HG02852 (cell line): Measurements from ENCODE around the gene TTC6.

Source experiments
- ATAC-seq: cut with Tn5 transposase; IDR thresholded peaks from one replicate; pipeline ENCODE4 v1.9.1; 2021; ENCODE audit warnings: mild to moderate bottlenecking, moderate library complexity; ENCODE audit not compliant: unreplicated experiment

The TTC6 gene

GRCh38 chr14:37595809-37596621, 586 bp downstream of the TTC6 start:
- ATAC-seq: no peak

DNA sequence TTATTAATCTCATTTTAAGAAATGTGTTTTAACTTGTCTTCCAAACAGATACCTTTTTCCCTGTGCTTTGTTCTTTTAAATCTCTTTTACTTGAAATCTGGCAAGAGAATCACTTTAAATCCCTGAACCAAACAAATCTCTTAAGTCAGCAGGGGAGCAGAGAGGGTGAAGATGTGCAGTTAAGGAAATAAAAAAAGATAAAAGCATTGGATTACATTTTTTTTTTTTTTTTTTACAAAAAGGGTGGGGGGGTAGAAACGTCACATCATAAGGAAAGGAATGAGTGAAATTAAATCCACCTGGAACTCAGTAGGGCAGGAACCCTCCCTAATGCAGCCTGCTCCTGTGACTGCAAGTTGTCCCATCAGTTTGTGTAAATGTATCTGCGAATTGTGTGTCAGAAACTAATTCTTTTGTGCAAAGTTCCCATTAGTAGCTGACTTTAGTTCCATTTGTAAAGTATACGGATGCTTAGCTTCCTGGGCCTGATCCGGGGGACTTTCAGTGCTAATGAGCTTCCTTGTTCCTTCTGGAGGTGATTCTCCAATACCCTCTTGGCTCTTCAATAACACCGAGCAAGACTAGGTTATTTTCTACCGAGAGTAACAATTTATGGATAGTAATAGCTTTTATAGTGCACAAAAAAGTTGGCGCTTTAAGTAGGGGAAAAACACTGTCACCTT, 1.5 kb downstream of the TTC6 start:
- ATAC-seq: no peak

GRCh38 chr14:37597538-37597913, 2.1 kb downstream of the TTC6 start:
- no peak for ATAC-seq

DNA sequence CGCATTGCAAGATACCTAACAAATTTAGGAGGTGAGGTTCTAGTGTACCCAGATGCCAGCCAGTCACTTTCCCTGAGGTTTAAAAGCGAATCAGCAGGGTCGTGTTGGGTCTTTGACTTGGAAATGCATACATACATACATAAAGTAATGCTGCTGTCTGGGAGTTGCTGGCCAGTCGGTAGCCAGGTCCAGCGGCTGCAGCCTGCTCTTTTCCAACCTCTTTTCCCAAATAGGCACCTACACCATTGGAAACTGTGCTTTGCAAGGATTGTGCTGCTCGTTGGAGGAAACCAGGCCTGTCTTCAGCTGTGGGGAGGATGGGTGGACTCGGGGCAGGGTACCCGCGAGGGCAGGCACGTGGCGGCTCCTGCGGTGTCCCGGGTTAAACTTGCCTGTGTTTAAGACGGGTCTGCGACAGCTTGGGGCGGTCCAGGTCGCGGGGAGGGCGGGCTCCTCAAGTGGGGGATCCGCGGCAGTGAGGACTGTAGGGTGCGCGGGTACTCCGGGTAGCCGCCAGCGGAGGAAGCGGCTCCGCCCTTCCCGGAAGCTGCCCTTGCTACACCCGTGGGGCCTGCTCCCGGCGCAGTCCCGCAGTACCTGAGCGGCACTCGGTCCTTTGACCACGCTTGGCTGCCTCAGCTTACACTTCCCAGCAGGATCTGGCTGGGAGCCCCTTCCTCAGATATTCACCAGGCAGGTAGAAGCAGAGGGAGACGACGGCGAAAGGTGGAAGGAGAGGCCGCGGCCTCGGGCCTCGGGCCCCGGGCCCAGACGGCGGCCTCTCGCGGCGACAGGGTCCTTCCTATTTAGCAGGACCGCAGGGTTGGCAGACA, 2.7 kb downstream of the TTC6 start:
- no peak for ATAC-seq

GRCh38 chr14:37598747-37599506, 3.5 kb downstream of the TTC6 start:
- no peak for ATAC-seq

- ATAC-seq: no peak
Measured at GRCh38 chr14:37599507-37600368, 4.3 kb downstream of the TTC6 start.

DNA sequence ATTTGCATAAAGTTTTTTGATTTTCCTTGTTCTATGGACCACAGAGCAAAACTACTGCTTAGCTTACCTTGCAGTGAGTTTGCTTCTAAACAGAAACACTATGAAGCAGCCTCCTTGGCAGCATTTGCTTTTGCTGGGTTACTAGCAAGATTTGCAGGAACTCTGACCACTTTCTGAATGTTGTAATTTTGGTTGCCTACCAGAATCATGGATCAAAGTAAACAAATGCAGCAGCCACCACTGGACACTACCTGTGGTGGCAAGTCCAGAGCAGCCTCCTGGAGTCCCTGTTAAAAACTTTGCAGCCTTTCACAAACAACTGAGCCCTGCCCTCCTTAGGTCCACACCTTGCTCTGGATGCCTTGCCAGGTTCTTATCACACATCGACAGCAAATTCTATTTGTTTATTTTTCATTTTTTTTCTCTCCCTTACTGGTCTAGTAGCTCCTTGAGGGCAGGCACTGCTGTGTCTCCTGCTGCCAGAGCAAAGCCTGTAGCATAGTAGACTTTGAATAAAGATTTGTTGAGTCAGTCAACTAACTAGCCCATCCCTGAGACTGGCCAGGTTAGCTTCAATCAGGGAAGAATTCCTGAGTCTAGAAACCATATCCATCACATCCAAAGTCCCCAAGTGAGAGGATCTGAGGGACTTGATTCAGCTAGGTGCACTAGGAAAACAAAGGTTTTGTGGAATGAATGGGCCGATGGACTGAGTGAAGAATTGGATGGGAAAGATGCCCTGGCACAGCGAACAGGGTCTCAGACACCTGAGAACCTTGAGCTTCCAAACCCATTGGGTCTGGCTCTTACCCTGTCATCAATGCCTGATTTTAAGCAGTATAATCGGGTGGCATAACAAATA, 5.7 kb downstream of the TTC6 start:
- no peak for ATAC-seq

- ATAC-seq: no peak
Measured at GRCh38 chr14:37601865-37602264, 6.4 kb downstream of the TTC6 start.

DNA sequence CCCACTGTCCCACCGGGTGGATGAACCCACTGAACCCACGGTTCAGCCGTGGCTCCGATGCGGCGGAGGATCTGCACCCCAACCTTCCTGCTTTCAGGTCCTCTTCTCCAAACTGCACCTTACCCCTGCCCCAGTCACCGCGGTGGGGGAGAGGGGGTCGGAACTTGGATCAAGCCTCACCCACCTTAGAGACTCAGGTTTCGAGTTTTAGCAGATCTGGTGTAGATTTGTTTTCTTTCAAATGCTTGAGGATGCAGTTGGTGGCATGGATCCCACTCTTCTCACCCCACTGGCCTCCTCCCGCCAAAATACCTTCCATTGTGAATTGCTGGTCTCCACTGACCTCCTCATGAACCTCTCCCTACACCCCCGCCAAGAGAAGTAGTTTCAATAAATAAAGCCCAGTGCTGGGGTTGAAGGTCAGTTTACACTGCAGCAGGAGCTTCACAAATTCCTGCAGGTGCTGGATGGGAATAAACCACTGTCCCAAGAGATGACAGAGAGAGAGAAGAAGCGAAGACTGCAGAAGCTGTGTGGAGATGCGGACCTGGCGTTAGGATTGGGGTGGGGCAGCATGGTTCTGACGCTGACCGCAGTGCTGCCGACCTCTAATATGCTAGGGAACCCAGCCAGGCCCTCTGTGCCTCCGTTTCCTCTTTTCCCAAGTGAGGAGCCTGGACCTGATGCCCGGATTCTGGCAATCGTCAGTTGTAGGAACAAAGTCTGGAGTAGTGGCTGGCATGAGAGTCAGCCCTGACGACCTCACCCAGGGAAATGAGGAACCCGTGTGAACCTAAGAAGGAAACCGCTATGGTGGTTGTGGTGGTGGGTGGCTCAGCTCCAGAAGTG, 7.4 kb downstream of the TTC6 start:
- ATAC-seq: no peak

DNA sequence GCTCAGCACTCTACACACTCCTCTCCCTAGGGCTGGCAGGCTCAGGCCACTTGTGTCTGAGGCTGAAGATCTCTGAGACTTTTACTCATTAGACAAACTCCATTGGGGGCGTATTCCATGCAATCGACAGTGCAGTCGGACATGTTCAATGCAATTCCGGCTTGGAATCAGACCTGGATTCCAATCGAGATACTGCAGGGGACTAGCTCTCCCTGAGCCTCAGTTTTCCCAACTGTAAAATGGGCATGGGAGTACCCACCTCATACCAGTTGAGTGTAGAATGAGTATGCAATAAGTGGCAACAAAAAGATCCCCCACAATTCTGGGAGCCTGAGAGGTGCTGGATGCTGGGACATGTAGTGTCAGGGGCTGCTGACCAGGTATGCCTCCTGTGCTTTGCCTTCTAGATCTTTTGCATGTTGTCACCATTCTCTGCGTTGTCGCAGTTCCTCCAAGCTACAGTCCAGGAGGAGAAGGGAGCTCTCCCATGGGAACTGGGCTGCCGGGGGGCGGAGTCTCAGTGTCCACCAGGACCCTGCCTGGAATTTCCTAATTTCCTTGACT, 8.3 kb downstream of the TTC6 start:
- no peak for ATAC-seq

DNA sequence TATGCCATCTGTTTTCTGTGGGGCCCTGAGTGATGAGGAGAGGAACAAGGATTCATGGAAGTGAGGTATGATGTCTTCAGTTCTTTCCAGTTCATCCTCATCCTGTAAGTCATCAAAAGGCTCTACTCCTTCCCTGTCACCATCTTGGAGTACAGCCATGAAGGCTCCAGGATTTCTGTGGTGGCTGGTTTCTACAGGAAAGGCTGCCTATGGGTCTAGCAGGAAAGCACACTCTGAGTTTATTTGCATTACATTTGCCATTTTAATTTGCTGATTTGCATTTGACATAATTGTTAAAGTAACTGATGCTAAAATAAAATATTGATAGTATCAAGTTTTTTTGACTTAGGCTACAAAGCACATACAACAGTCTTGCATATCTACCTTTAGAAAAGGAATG, 11.2 kb downstream of the TTC6 start:
- no peak for ATAC-seq

- ATAC-seq: no peak
Measured at GRCh38 chr14:37608649-37609048, 13.2 kb downstream of the TTC6 start.

DNA sequence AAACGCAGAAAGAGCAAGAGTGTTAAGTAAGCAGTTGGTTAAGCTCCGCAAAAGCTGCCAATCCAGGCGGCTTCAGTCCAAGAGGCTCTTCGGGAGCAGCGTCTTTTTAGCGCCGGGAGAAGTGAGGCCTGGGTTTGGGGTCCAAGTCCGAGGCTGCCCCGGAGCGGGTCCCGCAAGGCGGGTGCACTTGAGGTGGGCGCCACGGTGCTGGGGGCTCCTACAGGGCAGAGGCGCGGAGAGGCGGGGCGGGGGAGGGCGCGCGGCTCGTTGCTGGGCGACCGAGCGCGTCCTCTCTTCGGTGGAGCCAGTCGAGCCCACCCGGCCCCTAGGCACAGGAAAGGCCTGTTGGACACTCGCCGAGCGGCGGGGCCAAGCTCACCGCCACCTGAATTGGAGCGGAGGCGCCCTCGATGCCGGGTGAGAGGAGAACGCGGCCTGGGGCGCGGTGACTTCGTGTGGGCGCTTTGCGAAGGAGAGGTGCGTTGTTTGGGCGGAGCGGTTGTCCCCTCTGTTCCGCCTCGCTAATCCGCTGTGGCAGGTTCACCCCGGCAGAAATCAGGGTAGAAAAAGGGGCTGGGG, 15.6 kb downstream of the TTC6 start:
- no peak for ATAC-seq

DNA sequence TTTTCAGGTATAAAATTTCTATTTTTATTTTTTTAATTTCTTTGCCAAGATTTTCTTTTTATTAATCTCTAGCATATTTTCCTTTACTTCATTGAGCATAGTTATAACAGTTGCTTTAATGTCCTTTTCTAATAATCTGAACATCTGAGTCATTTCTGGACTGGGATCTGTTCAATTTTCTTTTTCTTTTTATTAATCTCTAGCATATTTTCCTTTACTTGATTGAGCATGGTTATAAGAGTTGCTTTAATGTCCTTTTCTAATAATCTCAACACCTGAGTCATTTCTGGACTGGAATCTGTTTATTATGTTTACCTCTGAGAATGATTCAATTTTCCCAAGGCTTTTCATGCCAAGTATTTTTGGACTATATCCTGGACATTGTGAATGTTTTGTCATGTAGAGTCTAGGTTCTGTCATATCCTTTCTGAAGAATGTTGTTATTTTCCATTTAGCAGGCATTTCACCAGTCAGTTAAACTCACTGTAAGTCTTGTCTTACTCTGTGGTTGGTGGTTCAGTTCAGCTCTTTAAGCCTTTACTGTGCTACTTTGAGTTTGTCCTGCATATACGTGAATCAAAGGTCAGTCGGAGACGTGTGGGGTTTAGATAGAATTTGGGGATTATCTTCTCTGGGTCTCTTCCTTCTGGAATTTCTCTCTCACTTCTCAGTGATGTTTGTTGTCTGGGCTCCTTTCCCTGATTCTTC, 20.3 kb downstream of the TTC6 start:
- no peak for ATAC-seq

GRCh38 chr14:37616853-37617252, 21.4 kb downstream of the TTC6 start:
- ATAC-seq: no peak

DNA sequence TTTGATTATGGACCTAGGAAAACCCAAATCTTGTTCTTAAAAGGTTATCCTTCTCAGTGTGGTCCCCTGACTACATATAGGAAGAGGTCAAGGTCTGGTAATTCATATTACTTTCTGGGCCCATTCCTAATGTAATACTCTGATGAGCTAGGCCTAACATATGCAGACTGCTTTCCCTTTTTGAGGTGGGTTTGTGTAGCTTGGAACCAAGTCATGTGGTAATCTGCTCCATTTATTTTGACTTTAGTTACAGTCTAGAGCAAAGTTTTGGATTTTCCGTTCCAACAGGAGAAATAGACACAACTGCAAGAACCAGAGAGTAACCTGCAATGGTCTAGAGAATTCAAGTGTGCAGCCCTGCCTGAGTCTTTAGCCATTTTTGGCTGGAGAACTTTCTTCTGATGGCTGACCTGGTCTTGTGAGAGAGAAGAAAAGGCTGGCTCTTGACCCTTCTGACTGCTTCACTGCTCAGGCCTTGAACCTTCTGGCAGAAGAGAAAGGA, 22.5 kb downstream of the TTC6 start:
- ATAC-seq: no peak
